ENCODE results near the gene PPP2R2C. TPM values are rescaled to one million over a fixed set of nuclear protein-coding genes. Genes with fewer than 3 reads are reported as not detected.

The PPP2R2C gene
- total RNA-seq, 1 experiment from 2014 or later, result 8.1 TPM

GRCh38 chr4:6416518-6417286 is 55.7 kb downstream of the PPP2R2C start:
- Histone ChIP-seq H3K18ac (ENCODE audit: insufficient read length, low read depth, low read length) (no peak overlapping the region), H4K20me1 (ENCODE audit: control insufficient read depth, insufficient read depth, insufficient read length) (no peaks in the 10 kb centered on the region), H3K79me2 (ENCODE audit: insufficient read depth, low read length) (no peaks in the 10 kb centered on the region), H3K27ac (ENCODE audit: insufficient read length, low read depth, low read length) (no peak overlapping the region), H3T11ph (ENCODE audit: low read length) (no peak overlapping the region), H4K8ac (replicated peaks; ENCODE audit: insufficient read length, low read depth, low read length) (no peak overlapping the region), H3K4ac (ENCODE audit: low read depth, low read length) (no peak overlapping the region), H2AFZ (ENCODE audit: low read length) (no peak overlapping the region), H2AK5ac (ENCODE audit: insufficient read length, low read length) (no peak overlapping the region), H3K23ac (ENCODE audit: insufficient read length, low read depth, low read length) (no peak overlapping the region), H3K9ac (ENCODE audit: extremely low read depth, insufficient read length, low read length) (no peak overlapping the region), H3K4me2 (ENCODE audit: insufficient read depth, insufficient read length, low read length) (no peak overlapping the region), H3K23me2 (ENCODE audit: insufficient read length, low read depth, low read length, poor library complexity, severe bottlenecking) (no peaks in the 10 kb centered on the region), H3K14ac (ENCODE audit: insufficient read depth, low read length) (peak overlapping the region; percentile 39; the same call in 1 of the 2 replicates), H2BK12ac (ENCODE audit: insufficient read length, low read depth, low read length) (no peak overlapping the region), H2BK20ac (ENCODE audit: low read depth, low read length, poor library complexity, severe bottlenecking) (no peak overlapping the region), H4K91ac (ENCODE audit: insufficient read length, low read depth, low read length) (no peak overlapping the region), H3K79me1 (ENCODE audit: insufficient read depth, low read depth, low read length, poor library complexity, severe bottlenecking) (no peaks in the 10 kb centered on the region), H4K5ac (ENCODE audit: insufficient read length, low read depth, low read length) (no peak overlapping the region), H3K27me3 (ENCODE audit: insufficient read depth, low read length) (no peaks in the 10 kb centered on the region), H2BK5ac (ENCODE audit: insufficient read length, low read length) (no peak overlapping the region), H2BK120ac (ENCODE audit: low read depth, low read length, poor library complexity, severe bottlenecking) (no peak overlapping the region), H3K4me1 (ENCODE audit: insufficient read depth, low read length) (no peaks in the 10 kb centered on the region), H2BK15ac (ENCODE audit: low read depth, low read length) (no peak overlapping the region), H3K9me3 (ENCODE audit: control insufficient read depth, low read depth, low read length) (no peaks in the 10 kb centered on the region), H3K56ac (ENCODE audit: insufficient read length, low read depth, low read length) (no peak overlapping the region)
- H3K4me3 Mint-ChIP-seq, result no peak overlapping the region; a peak in 1 of 5 replicates
- no peaks in the 10 kb centered on the region for H3K9me3 Mint-ChIP-seq
- TF ChIP-seq, protein P1, sequence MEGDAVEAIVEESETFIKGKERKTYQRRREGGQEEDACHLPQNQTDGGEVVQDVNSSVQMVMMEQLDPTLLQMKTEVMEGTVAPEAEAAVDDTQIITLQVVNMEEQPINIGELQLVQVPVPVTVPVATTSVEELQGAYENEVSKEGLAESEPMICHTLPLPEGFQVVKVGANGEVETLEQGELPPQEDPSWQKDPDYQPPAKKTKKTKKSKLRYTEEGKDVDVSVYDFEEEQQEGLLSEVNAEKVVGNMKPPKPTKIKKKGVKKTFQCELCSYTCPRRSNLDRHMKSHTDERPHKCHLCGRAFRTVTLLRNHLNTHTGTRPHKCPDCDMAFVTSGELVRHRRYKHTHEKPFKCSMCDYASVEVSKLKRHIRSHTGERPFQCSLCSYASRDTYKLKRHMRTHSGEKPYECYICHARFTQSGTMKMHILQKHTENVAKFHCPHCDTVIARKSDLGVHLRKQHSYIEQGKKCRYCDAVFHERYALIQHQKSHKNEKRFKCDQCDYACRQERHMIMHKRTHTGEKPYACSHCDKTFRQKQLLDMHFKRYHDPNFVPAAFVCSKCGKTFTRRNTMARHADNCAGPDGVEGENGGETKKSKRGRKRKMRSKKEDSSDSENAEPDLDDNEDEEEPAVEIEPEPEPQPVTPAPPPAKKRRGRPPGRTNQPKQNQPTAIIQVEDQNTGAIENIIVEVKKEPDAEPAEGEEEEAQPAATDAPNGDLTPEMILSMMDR (conservative IDR thresholded peaks at IDR 0.05), result no peak
- H3K36me3 Mint-ChIP-seq (ENCODE audit: insufficient read depth in 1 of 3, low read depth in 3 of 3), result no peaks in the 10 kb centered on the region
- H3K4me1 Mint-ChIP-seq, result peaks cover 6 to 18% of the 10 kb centered on the region in 2 experiments; a peak in 3 of 4 replicates
- H3K27me3 Mint-ChIP-seq (ENCODE audit: low read depth), result no peaks in the 10 kb centered on the region; the same call in 1 of the 2 replicates
- DNase-seq, result no peak
- no peak overlapping the region for H3K27ac Mint-ChIP-seq
- no CpG with 5 or more reads among the region's 16 CpGs for WGBS (ENCODE audit: extremely low coverage, insufficient read length, low lambda C conversion rate)

All from H9 (cell line).